ENCODE results near the gene PI4KA. TPM values are rescaled to one million over a fixed set of nuclear protein-coding genes. Genes with fewer than 3 reads are reported as not detected.

Gene PI4KA
- total RNA-seq, 1 experiment from 2014 or later: 65.8 TPM

DNA sequence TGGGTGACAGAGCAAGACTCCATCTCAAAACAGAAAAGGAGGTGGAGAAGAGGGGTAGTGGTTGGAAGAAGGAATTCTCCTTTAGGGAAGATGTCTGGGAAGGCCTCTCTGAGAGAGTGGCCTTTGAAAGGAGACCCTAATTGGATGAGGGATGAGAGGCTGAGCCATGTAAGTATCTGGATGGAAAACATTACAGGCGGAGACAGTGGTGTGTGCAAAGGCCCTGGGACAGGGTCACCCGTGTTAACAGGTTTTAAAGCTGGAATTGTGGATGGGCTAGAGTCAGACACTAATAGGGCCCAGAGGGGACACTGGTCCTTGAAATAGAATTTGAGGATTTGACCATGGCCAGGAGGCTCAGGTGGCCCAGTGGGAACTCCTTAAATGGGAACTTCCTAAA, 10.6 kb upstream of the PI4KA start:
- Histone ChIP-seq H3K23ac (ENCODE audit: insufficient read length, low read depth, low read length) (no peak overlapping the region), H3K23me2 (ENCODE audit: insufficient read length, low read depth, low read length, poor library complexity, severe bottlenecking) (no peaks in the 10 kb centered on the region), H4K8ac (replicated peaks; ENCODE audit: insufficient read length, low read depth, low read length) (no peak overlapping the region), H3K79me1 (ENCODE audit: insufficient read depth, low read depth, low read length, poor library complexity, severe bottlenecking) (no peaks in the 10 kb centered on the region), H2BK20ac (ENCODE audit: low read depth, low read length, poor library complexity, severe bottlenecking) (no peak overlapping the region), H3K4me1 (ENCODE audit: insufficient read depth, low read length) (no peaks in the 10 kb centered on the region), H3K56ac (ENCODE audit: insufficient read length, low read depth, low read length) (no peak overlapping the region), H4K20me1 (ENCODE audit: control insufficient read depth, insufficient read depth, insufficient read length) (no peaks in the 10 kb centered on the region), H2BK120ac (ENCODE audit: low read depth, low read length, poor library complexity, severe bottlenecking) (no peak overlapping the region), H2BK12ac (ENCODE audit: insufficient read length, low read depth, low read length) (no peak overlapping the region), H3K9me3 (ENCODE audit: control insufficient read depth, low read depth, low read length) (no peaks in the 10 kb centered on the region), H3K9ac (ENCODE audit: extremely low read depth, insufficient read length, low read length) (no peak overlapping the region), H2BK15ac (ENCODE audit: low read depth, low read length) (no peak overlapping the region), H4K5ac (ENCODE audit: insufficient read length, low read depth, low read length) (no peak overlapping the region), H3T11ph (ENCODE audit: low read length) (no peak overlapping the region), H3K79me2 (ENCODE audit: insufficient read depth, low read length) (no peaks in the 10 kb centered on the region), H3K4ac (ENCODE audit: low read depth, low read length) (no peak overlapping the region), H4K91ac (ENCODE audit: insufficient read length, low read depth, low read length) (no peak overlapping the region), H3K18ac (ENCODE audit: insufficient read length, low read depth, low read length) (no peak overlapping the region), H2BK5ac (ENCODE audit: insufficient read length, low read length) (no peak overlapping the region), H3K27me3 (ENCODE audit: insufficient read depth, low read length) (no peaks in the 10 kb centered on the region), H2AFZ (ENCODE audit: low read length) (no peak overlapping the region), H3K4me2 (ENCODE audit: insufficient read depth, insufficient read length, low read length) (no peak overlapping the region), H3K14ac (ENCODE audit: insufficient read depth, low read length) (no peak overlapping the region), H2AK5ac (ENCODE audit: insufficient read length, low read length) (no peak overlapping the region), H3K27ac (ENCODE audit: insufficient read length, low read depth, low read length) (no peak overlapping the region)
- Mint-ChIP-seq H3K4me3 (no peak overlapping the region), H3K27me3 (ENCODE audit: low read depth) (no peaks in the 10 kb centered on the region), H3K4me1 (no peaks in the 10 kb centered on the region), H3K9me3 (peaks cover 0 to 2% of the 10 kb centered on the region in 2 experiments; a peak in 1 of 5 replicates), H3K36me3 (ENCODE audit: insufficient read depth in 1 of 3, low read depth in 3 of 3) (peaks cover 2 to 6% (median 5%) of the 10 kb centered on the region in 3 experiments; a peak in 5 of 7 replicates), H3K27ac (no peak overlapping the region)
- WGBS (ENCODE audit: extremely low coverage, insufficient read length, low lambda C conversion rate): no CpG with 5 or more reads among the region's 2 CpGs
- TF ChIP-seq, protein P1, sequence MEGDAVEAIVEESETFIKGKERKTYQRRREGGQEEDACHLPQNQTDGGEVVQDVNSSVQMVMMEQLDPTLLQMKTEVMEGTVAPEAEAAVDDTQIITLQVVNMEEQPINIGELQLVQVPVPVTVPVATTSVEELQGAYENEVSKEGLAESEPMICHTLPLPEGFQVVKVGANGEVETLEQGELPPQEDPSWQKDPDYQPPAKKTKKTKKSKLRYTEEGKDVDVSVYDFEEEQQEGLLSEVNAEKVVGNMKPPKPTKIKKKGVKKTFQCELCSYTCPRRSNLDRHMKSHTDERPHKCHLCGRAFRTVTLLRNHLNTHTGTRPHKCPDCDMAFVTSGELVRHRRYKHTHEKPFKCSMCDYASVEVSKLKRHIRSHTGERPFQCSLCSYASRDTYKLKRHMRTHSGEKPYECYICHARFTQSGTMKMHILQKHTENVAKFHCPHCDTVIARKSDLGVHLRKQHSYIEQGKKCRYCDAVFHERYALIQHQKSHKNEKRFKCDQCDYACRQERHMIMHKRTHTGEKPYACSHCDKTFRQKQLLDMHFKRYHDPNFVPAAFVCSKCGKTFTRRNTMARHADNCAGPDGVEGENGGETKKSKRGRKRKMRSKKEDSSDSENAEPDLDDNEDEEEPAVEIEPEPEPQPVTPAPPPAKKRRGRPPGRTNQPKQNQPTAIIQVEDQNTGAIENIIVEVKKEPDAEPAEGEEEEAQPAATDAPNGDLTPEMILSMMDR (conservative IDR thresholded peaks at IDR 0.05): no peak
- no peak for DNase-seq
